GM19193 (cell line): Measurements from ENCODE around the gene ZNF544.

Experiments
- POLR2A ChIP-seq: IDR thresholded peaks from 4 replicates; pipeline ENCODE4 v1.6.1; 2011; ENCODE audit not compliant: insufficient read depth, insufficient read length; ENCODE audit errors: extremely low read depth

The ZNF544 gene

DNA sequence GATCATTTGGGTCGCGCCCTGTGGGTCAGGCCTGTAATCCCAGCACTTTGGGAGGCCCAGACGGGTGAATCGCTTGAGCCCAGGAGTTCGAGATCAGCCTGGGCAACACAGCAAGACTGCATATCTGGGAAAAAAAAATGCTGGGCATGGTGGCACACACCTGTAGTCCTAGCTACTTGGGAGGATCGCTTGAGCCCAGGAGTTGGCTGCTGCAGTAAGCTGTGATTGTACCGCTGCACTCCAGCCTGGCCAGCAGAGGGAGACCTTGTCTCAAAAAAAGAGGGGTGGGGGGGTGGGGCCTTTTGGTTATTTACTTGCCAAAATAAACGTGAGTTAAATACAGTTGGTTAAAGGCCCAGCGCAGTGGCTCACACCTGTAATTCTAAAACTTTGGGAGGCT, 9.8 kb upstream of the ZNF544 start:
- TF ChIP-seq POLR2A = no peak

DNA sequence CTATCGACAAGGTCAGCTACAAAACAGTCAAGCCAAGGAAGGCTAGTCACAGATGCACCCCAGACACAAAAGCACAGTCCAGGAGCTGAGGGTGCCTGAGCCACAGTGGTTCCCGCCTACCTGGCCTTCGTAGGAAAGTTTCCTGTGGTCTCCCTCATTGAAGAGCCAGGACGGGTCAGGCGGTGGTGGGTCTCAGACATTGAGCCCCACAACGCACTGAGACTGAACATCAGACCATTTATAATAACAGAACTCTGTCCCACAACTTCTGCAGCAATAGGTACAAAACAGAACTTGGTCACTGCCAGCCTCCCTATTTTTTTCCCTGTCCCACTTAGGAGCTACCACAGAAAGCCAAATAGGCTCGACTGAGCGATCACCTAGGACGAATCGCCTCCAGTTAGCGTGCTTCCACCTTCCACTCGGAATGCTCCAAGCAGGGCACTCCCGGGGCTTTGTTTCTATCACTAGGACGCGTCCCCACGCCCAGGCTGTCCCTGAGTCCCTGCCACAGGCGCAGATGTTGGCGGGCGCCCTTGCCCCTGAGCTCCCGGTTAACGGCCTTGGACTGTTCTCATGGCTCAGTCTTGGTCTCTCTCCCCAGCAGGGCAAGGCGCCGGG, 640 bp upstream of the ZNF544 start:
- TF ChIP-seq POLR2A = no peak

DNA sequence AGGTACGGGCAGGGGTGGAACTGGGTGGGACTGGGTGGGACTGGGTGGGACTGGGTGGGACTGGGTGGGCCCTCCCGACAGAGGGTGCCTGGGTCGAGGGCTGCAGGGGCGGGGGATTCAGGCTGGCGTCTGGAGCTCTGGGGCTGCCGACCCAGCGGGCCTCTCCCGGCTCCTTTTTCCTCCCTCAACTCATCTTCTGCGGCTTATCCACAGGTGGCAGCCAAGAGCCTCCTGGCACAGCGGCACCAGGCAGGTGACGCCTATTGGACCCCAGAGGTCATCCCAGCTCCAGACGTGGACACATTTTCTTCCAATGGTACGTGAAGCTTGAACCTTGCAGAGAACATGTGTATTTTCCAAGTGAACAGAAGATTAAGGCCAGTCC, 533 bp downstream of the ZNF544 start:
- TF ChIP-seq POLR2A = no peak

DNA sequence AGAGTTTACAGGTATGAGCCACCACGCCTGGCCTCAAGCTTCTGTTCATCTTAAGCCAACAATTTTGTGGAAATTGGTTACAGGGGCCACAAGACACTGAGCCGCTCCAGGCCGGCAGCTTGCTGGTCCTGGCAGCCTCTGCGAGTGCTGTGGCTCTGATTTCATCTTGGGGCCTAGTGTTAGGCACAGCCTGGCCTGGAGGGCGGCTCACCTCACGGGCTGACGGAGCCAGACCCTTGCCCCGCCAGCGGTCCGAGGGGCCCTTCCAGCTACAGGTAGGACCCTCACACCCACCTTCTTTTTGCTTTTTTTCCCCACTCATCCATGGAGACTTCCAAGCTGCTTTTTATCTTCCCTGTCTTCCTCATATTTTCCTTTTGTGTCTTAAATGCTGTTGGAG, 8.6 kb downstream of the ZNF544 start:
- no peak for TF ChIP-seq POLR2A

DNA sequence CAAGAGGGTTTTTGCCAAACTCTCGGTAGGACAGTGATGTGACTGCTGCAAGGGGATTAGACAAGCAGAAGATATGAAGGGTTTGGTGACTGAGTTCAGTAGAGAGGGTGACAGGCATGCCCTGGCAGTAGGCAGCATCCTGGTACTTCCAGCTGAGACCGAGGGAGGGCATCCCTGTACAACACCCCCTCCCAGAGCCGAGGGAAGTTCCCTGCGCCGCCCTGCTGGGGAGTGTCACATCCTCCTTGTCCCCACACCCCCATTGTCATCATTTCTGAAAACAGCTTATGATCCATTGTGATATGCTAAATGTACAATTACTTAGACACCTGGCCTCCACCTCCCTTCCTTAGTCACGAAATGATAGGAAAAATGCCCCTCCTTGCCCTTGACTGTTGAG, 14.6 kb downstream of the ZNF544 start:
- no peak for TF ChIP-seq POLR2A

DNA sequence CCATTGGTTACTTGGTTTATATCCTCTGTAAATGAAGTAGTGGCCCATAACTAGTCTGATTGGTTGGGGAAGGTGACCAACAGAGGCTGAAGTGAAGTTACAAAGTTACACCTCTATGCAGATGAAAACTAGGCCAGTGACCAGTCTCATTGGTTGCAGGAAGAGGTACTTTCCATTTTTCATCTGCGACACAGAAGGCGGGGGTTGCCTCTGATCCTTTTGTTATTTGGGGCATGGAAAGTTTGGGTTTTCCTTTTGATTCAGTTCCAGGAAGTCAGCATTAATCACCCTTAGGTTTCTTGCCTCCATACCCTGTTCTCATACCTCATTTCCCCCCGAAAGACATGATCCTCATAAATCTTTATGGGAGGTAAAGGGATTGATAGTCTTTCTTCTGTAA, 20.2 kb downstream of the ZNF544 start:
- TF ChIP-seq POLR2A = no peak

DNA sequence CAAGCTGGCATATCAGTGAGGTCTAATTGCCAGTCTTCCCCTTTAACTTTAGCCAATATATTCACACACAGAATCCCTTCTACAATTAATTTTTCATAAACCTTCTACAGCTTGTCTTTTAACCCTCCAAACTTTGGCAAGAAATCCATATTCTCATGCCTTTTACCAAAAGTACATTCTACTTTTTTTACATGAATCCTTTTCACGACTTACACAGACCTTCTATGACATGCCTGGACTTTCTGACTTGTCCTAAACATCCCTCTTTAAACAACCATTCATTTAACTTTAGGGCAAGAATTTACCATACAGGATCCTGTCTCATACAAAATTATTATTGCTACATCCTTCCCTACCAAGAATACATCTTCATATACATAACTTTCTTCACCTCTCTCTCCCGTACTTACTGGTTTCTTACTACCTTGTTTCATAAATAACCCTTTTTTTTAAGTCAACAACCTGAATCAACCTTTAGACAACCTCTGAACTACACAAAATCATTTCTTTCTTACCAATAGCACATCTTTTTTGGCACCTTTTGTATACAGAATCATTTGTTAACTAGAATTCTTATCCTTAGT, 23.5 kb downstream of the ZNF544 start:
- TF ChIP-seq POLR2A = no peak

DNA sequence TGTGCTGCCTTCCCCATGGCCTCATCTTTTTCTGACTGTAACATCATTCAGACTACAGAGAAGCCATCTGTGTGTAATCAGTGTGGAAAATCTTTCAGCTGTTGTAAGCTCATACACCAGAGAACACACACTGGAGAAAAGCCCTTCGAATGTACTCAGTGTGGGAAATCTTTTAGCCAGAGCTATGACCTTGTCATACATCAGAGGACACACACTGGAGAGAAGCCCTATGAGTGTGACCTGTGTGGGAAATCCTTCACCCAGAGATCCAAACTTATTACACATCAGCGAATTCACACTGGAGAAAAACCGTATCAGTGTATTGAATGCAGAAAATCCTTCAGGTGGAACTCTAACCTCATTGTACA, 32.9 kb downstream of the ZNF544 start:
- TF ChIP-seq POLR2A = no peak

DNA sequence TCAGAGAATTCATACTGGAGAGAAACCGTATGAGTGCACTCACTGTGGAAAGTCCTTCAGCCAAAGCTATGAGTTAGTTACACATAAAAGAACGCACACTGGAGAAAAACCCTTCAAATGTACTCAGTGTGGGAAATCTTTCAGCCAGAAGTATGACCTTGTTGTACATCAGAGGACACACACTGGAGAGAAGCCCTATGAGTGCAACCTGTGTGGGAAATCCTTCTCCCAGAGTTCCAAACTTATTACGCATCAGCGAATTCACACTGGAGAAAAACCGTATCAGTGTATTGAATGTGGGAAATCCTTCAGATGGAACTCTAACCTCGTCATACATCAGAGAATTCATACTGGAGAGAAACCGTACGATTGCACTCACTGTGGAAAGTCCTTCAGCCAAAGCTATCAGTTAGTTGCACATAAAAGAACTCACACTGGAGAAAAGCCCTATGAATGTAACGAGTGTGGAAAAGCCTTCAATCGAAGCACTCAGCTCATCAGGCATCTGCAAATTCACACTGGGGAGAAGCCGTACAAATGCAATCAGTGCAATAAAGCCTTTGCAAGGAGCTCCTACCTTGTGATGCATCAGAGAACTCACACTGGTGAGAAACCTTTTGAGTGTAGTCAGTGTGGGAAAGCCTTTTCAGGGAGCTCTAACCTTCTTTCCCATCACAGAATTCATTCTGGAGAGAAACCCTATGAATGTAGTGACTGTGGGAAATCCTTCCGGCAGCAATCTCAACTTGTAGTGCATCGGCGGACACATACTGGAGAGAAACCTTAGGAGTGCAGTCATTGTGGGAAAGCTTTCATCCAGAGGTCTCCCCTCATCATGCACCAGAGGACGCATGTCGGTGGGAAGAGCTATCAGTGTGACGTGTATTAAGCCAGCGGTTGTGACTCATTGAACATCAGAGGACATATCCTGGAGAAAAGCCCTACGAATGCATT, 33.5 kb downstream of the ZNF544 start:
- TF ChIP-seq POLR2A = no peak

DNA sequence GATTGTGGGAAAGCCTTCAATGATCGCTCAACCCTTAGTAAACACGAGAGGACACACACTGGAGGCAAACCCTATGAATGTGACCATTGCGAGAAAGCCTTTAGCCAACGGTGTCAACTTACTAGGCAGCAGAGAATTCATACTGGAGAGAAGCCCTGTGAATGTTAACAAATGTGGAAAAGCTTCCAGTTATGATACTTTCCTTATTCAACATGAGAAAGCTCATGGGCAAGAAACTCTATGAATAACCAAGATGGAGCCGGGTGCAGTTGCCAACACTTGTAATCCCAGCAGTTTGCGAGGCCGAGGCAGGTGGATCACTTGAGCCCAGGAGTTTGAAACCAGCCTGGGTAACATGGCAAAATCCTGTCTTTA, 34.2 kb downstream of the ZNF544 start:
- no peak for TF ChIP-seq POLR2A

DNA sequence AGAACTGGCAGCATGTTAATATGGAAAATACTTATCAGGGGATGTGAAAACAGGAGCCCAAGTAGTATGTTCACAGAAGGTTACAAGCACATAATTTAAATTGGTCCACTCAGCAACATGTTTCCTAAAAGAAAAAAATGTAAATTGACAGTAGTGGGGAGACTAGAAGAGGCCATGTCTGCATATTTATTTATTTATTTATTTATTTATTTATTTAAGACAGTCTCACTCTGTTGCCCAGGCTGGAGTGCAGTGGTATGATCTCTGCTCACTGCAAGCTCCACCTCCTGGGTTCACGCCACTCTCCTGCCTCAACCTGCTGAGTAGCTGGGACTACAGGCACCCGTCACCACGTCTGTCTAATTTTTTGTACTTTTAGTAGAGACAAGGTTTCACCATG, 36.4 kb downstream of the ZNF544 start:
- no peak for TF ChIP-seq POLR2A

DNA sequence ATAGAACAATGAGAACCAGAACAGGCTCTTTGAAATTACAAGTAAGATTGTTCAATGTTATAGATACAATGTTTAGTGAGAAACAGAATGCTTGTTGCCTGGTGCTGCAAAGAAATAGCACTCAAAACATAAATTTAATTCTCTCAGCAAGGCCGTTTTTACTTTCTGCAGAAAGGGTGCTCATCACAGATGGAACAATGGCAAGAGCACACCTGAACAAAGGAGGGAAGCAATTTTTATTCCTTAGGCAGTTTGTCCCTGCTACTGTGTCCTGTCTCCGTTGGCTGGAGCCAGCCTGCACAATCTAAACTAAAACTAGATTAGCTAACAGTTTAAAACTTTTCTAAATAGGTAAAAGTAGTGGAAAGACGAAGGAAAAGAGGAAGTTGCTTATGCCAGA, 39.6 kb downstream of the ZNF544 start:
- no peak for TF ChIP-seq POLR2A

DNA sequence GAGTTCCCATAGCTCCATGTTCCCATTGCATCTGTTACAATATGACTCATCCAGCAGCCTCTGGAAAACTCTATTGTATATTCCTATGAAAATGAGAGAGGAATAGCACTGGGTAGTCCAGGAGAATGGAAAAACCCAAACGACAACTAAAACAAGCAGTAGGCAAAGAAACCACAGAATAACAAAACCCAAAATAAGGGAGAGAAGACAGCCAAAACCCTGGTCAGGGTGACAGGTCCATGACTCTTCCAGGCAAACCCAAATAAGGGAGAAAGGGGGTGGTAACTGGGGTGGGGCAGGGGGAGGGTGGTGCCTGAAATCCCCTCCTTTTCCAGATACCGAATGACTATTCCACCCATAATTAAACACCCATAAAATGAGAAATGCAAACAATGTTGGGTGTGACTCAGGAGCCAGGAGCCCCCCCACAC, 46.1 kb downstream of the ZNF544 start:
- TF ChIP-seq POLR2A = no peak

DNA sequence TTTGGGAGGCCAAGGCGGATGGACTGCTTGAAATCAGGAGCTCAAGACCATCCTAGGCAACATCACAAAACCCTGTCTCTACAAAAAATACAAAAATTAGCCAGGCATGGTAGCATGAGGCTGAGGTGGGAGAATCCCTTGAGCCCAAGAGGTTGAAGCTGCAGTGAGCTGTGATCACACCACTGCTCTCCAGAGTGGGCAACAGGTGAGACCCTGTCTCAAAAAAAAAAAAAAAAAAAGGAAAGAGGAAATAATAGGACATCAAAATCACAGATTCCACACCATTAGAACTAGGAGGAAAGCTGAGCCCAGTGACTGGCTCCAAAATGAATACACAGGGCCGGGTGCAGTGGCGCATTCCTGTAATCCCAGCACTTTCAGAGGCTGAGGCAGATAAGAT, 46.9 kb downstream of the ZNF544 start:
- TF ChIP-seq POLR2A = no peak

DNA sequence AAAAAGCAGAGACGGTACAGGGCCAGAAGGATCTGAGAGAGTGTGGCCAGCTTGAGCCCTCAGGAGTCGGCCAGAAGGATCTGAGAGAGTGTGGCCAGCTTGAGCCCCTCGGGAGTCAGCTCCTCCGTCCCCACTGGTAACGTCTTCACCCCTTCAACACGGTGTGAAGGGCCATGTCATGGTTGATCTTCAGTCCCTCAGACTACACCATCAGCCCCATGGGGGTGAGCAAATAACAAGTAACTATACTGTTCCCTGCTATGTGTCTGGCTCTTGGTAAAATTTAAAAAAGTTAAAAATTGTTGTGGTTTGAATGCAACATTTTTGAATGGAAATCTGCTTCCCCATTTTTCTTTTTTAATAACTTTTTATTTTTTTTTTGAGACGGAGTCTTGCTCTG, 48.5 kb downstream of the ZNF544 start:
- no peak for TF ChIP-seq POLR2A
